Calu3 (cell line): ENCODE results near the gene SEMA6C. TPM values are rescaled to one million over a fixed set of nuclear protein-coding genes. Genes with fewer than 3 reads are reported as not detected.

Experiments used
- BruUV-seq: library from RNA; stranded (reverse); fragments of 400-500 nt; replicated peaks from 2 replicates; lab custom pipeline; 2021; lab: Mats Ljungman, UMichigan
- CTCF ChIA-PET: fragments of 300-600 bp; sonication (Branson Sonifier 250); formaldehyde crosslinking; loops from one replicate; lab custom pipeline; 2022; ENCODE audit warnings: antibody characterized with exemption; lab: Charles Lee
- DNase-seq: peaks from one replicate; pipeline ENCODE4 v3.0.0; 2022
- H3K27ac Mint-ChIP-seq: one replicate; pipeline ENCODE4 v1.8.0; 2022; ENCODE audit warnings: mixed read lengths; ENCODE audit not compliant: unreplicated experiment
- H3K27me3 Mint-ChIP-seq: one replicate; pipeline ENCODE4 v1.8.0; 2022; ENCODE audit warnings: mixed read lengths; ENCODE audit not compliant: unreplicated experiment
- H3K36me3 Mint-ChIP-seq: one replicate; pipeline ENCODE4 v1.8.0; 2022; ENCODE audit warnings: mild to moderate bottlenecking, moderate library complexity, mixed read lengths; ENCODE audit not compliant: insufficient read depth, unreplicated experiment
- H3K4me1 Mint-ChIP-seq: one replicate; pipeline ENCODE4 v1.8.0; 2022; ENCODE audit warnings: mild to moderate bottlenecking, low read depth, mixed read lengths; ENCODE audit not compliant: unreplicated experiment
- H3K4me3 Mint-ChIP-seq: one replicate; pipeline ENCODE4 v1.8.0; 2022; ENCODE audit warnings: mild to moderate bottlenecking, low read depth, moderate library complexity, mixed read lengths; ENCODE audit not compliant: unreplicated experiment
- H3K9me3 Mint-ChIP-seq: one replicate; pipeline ENCODE4 v1.8.0; 2022; ENCODE audit warnings: low read depth, mixed read lengths; ENCODE audit not compliant: unreplicated experiment
- CTCF ChIP-seq: fragments of 200-600 bp; IDR thresholded peaks from one replicate; pipeline ENCODE4 v1.8.0; 2022; ENCODE audit warnings: antibody characterized with exemption; ENCODE audit not compliant: unreplicated experiment
- intact Hi-C: fragments of 100-400 bp; cut with micrococcal nuclease; formaldehyde crosslinking; loops from one replicate; pipeline ENCODE4 v1.10.0; 2022; ENCODE audit not compliant: unreplicated experiment
- total RNA-seq: library from RNA; stranded (reverse); gene quantifications from 2 replicates; pipeline ENCODE4 v1.2.3, GENCODE V29; 2022

The SEMA6C gene
- total RNA-seq, 1 experiment from 2014 or later: 2.5 TPM

DNA sequence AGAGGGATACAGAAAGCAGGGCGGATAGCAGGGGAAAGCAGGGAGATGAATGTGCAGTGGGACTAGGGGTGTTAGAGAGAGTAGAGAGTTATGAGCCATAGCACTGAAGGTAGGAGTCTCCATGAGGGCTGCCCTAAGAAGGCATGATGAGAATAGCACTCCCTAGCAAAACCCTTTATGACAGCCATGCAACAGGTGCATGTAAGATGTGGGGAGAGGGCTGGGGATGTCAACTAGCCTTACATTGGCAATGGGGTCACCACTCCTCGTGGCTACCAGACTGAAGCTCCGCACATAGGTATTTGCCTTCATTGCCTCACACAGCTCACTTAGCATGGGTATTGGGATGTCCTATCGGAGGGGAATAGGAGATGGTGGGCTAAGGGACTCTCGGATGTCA, 24.8 kb upstream of the SEMA6C start:
- Mint-ChIP-seq H3K36me3 (peaks cover 36% of the 10 kb centered on the region), H3K4me1 (peaks cover 8% of the 10 kb centered on the region), H3K27me3 (no peaks in the 10 kb centered on the region), H3K4me3 (no peak overlapping the region), H3K9me3 (no peaks in the 10 kb centered on the region), H3K27ac (no peak overlapping the region)
- no peak for TF ChIP-seq CTCF
- intact Hi-C loops: no loop called here
- no TSS peak for BruUV-seq
- CTCF ChIA-PET: interaction anchor here (1.3 kb wide), 1 partner anchor 19 kb away, joined by 3 read pairs; the partner anchor contains the start of gene VPS72
- DNase-seq: no peak

DNA sequence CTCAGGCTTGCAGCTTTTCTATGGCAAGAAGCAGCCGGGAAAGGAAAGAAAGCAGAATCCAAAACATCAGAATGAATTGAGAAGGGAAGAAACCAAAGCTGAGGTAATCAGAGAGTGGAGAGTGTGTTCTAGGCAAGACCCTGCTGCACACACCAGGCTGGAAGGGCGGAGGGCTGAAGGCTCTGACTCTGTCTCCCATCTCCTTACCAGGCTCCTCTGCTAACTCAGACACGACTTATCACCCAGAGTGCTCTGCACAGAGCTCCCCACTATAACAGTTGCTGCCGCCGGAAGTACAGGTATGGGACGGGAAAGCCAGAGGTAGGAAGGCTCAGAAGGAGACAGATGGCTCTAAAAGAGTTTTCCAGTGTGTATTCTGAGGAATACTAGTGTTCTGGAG, 20.7 kb upstream of the SEMA6C start:
- Mint-ChIP-seq H3K27me3 (no peaks in the 10 kb centered on the region), H3K36me3 (peaks cover 37% of the 10 kb centered on the region), H3K4me1 (peaks cover 16% of the 10 kb centered on the region), H3K4me3 (peak overlapping the region; percentile 95), H3K9me3 (no peaks in the 10 kb centered on the region), H3K27ac (peak overlapping the region; percentile 96)
- intact Hi-C loops: no loop called here
- no peak for TF ChIP-seq CTCF
- no peak for DNase-seq
- CTCF ChIA-PET: no interaction called here
- BruUV-seq: no TSS peak

DNA sequence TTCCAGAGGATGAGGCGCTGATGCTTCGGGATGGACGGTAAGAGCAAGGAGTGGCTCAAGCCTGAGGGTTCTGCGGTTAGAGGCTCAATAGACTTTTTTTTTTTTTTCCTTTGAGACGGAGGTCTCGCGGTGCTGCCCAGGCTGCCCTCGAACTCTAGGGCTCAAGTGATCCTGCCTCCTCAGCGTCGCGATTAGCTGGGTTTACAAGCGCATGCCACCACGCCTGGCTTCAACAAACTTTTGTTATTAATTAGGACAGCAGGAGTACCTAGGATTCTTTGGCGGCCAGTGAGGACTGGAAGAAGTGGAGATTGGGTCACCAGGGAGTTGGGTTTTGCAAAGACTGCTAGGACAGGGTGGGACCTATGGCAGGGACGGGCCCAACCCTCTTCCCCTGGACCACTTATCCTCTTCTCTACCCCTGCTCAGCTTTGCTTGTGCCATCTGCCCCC, 20.1 kb upstream of the SEMA6C start:
- H3K4me1 Mint-ChIP-seq: peaks cover 16% of the 10 kb centered on the region
- peaks cover 37% of the 10 kb centered on the region for H3K36me3 Mint-ChIP-seq

GRCh38 chr1:151165738-151166504, 19.5 kb upstream of the SEMA6C start, which contains the start of the genes LYSMD1 and SCNM1:
Gene LYSMD1 (minus strand): TSS chr1:151165902. CDS start chr1:151165258, 644 bp downstream.
Gene SCNM1 (plus strand): TSS chr1:151166144. CDS start chr1:151166153, 9 bp downstream.
- Mint-ChIP-seq H3K4me3 (peak within 1 kb of the TSS; percentile 95), H3K4me1 (peaks cover 16% of the 10 kb centered on the region), H3K27ac (peak within 1 kb of the TSS; percentile 96), H3K36me3 (peaks cover 37% of the 10 kb centered on the region), H3K9me3 (no peaks in the 10 kb centered on the region), H3K27me3 (no peaks in the 10 kb centered on the region)
- TSS peak; percentile 77 for BruUV-seq
- no peak for TF ChIP-seq CTCF
- CTCF ChIA-PET: interaction anchor here (0.5 kb wide), 1 partner anchor 66 kb away, joined by 3 read pairs; no protein-coding TSS in a partner anchor
- peak; percentile 97 for DNase-seq
- intact Hi-C loops: no loop called here

More for the DNA sequence above, 20.1 kb upstream of the SEMA6C start:
- intact Hi-C loops: no loop called here
- Mint-ChIP-seq H3K9me3 (no peaks in the 10 kb centered on the region), H3K27me3 (no peaks in the 10 kb centered on the region), H3K27ac (peak overlapping the region; percentile 96), H3K4me3 (peak overlapping the region; percentile 95)
- CTCF ChIA-PET: interaction anchor here (0.5 kb wide), 1 partner anchor 67 kb away, joined by 3 read pairs; no protein-coding TSS in a partner anchor
- TF ChIP-seq CTCF: no peak
- DNase-seq: no peak
- no TSS peak for BruUV-seq
